Lower leg skin (tissue), 3 donors: ENCODE data around the gene TMEM200B.

Experiments used
- POLR2A ChIP-seq, 2 donors: fragments of 450-650 bp; IDR thresholded peaks; one replicate each; pipeline ENCODE4 v1.6.1; 2016 to 2017; ENCODE audit warnings: antibody characterized with exemption in 2 of 2, mild to moderate bottlenecking in 1 of 2, moderate library complexity in 1 of 2
- TF ChIP-seq, protein P1 (sequence below), 3 donors: fragments of 450-650 bp; IDR thresholded peaks; one replicate each; pipeline ENCODE4 v1.5.1; 2016; ENCODE audit warnings: antibody characterized with exemption in 3 of 3, mild to moderate bottlenecking in 3 of 3, moderate library complexity in 2 of 3

DNA sequence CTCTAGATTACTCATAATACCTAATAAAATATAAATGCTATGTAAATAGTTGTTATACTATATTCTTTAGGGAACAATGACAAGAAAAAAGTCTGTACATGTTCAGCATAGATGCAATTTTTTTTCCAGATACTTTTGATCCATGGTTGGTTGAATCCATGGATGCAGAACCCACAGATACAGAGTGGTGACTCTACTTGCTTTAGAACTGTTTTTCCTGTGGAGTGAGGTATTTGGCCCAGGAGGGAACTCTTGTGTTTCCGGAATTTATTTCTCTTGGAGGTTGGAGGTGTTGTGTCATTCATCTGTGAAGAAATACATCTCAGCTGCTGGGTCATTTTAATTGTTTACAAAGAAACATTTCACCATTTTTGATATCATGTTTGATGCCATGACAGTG is 28.7 kb downstream of the TMEM200B start:
- TF ChIP-seq, protein P1, sequence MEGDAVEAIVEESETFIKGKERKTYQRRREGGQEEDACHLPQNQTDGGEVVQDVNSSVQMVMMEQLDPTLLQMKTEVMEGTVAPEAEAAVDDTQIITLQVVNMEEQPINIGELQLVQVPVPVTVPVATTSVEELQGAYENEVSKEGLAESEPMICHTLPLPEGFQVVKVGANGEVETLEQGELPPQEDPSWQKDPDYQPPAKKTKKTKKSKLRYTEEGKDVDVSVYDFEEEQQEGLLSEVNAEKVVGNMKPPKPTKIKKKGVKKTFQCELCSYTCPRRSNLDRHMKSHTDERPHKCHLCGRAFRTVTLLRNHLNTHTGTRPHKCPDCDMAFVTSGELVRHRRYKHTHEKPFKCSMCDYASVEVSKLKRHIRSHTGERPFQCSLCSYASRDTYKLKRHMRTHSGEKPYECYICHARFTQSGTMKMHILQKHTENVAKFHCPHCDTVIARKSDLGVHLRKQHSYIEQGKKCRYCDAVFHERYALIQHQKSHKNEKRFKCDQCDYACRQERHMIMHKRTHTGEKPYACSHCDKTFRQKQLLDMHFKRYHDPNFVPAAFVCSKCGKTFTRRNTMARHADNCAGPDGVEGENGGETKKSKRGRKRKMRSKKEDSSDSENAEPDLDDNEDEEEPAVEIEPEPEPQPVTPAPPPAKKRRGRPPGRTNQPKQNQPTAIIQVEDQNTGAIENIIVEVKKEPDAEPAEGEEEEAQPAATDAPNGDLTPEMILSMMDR (IDR thresholded peaks at IDR 0.05): no peak
- no peak for TF ChIP-seq POLR2A (IDR thresholded peaks at IDR 0.05)
